Epithelial cell of esophagus (primary cell): ENCODE data around the gene JDP2.

Experiments
- DNase-seq: peaks from one replicate; pipeline ENCODE4 v3.0.0; 2010; ENCODE audit warnings: low read depth
- H3K4me3 ChIP-seq: 2 replicates; pipeline ENCODE4 v1.5.1; 2011; ENCODE audit warnings: mild to moderate bottlenecking, low read length, control low read depth
- TF ChIP-seq, protein P1 (sequence below): IDR thresholded peaks from 2 replicates; pipeline ENCODE4 v1.5.1; 2011; ENCODE audit warnings: low read depth, mild to moderate bottlenecking, low read length, control low read depth, inconsistent platforms; ENCODE audit not compliant: insufficient read depth; ENCODE audit errors: missing control alignments

The JDP2 gene

DNA sequence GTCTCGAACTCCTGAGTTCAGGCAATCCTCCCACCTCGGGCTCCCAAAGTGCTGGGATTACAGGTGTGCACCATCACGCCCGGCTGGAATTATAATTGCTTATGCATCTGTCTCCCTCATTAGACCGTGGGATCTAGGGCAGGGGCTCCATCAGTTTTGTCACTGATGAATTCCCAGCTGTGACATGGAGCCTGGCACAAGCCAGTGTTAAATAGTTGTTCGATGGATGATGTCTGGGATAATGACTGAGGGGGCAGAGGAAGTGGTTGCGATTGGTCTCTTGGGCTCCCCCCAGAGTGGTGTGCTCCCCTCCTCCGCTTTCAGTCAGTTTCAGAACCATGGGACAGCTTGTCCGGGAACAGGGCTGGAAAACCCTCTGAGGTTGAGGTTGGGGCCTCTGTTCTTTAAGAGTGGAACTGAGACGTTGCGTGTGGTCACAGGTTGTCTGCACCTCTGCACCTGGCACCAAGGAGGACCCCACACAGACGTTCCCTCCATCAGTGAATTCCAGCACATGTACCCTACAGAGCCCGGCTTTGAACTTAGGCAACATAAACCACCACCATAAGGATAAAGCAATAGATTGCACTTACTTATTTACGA, 63.7 kb downstream of the JDP2 start:
- no peak for DNase-seq
- TF ChIP-seq, protein P1, sequence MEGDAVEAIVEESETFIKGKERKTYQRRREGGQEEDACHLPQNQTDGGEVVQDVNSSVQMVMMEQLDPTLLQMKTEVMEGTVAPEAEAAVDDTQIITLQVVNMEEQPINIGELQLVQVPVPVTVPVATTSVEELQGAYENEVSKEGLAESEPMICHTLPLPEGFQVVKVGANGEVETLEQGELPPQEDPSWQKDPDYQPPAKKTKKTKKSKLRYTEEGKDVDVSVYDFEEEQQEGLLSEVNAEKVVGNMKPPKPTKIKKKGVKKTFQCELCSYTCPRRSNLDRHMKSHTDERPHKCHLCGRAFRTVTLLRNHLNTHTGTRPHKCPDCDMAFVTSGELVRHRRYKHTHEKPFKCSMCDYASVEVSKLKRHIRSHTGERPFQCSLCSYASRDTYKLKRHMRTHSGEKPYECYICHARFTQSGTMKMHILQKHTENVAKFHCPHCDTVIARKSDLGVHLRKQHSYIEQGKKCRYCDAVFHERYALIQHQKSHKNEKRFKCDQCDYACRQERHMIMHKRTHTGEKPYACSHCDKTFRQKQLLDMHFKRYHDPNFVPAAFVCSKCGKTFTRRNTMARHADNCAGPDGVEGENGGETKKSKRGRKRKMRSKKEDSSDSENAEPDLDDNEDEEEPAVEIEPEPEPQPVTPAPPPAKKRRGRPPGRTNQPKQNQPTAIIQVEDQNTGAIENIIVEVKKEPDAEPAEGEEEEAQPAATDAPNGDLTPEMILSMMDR: no peak
- no peak overlapping the region for H3K4me3 ChIP-seq

DNA sequence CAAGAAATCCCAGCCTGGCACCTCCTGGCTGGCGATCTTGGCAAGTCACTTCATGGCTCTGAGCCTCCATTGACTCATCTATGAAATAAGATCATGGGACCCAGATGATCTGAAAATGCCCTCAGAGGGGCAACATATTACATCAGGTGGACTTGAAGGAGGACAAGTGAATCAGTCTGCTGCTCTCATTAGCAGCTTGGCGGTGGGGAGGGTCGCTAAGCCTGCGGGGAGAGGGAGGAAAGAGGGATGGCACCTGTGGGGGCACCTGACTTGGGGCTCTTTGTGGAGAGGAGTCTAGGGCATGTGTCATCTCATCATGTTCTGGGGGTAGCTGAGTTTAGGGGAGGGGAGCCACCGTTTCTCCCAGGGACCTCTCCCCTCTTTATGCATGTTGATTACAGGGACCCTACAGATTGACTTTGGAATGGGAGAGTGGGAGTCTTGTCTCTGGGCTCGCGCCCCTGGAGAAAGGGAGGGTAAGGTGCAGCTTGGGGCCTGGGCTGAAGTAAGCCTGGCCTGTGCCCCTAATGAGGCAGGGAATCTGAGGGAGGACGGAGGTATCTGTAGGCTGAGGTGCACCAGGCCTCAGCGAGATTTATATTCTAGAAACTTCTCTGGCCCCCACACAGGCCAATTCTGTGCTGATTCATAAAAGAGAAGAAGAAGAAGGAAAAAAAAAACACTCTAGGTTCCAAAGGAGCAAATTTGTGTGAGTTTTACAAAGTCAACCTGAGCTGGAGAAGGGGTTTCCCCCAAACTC, 65.2 kb downstream of the JDP2 start:
- TF ChIP-seq, protein P1: no peak
- no peak for DNase-seq
- no peak overlapping the region for H3K4me3 ChIP-seq

DNA sequence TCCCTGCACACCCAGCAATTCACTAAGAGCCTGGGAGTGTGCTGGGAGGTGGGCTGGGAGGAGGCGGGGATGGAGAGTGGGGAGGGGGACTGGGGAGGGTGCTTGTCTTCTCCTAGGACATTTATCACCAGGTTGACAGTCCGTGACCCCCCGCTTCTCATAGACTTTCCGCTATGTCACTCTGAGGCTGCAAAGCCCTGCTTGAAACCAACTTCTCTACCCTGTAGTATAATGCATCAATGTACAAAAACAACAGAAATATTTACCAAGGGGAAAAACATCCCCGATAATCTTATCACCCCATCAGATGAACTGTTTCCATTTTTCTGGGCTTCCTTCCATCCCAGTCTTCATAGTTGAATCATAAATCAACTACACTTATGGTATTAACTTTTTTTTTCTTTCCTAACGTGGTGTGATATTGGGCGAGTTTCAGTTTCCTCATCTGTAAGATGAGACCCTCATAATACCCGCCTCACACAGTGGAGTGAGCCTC, 65.8 kb downstream of the JDP2 start:
- no peak for DNase-seq
- TF ChIP-seq, protein P1: no peak
- H3K4me3 ChIP-seq: no peak overlapping the region

DNA sequence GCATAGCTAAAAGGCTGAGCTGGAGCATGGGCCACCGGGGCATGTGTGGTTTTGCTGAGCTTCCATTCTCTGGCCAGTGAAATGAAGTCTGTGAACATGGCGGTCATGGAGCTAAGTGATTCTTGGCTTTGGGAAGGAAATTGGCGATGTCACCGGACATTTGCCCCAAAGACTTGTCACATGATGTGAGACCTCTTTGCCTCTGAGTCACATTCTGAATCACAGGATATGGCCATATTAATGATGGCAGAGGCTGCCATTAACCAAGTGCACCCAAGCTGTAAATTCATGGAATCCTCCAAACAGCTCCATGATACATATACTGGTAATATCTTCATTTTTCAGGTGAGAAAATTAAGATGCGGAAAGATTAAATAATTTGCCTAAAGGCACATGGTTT, 67.1 kb downstream of the JDP2 start:
- H3K4me3 ChIP-seq: no peak overlapping the region
- DNase-seq: no peak
- TF ChIP-seq, protein P1: no peak

DNA sequence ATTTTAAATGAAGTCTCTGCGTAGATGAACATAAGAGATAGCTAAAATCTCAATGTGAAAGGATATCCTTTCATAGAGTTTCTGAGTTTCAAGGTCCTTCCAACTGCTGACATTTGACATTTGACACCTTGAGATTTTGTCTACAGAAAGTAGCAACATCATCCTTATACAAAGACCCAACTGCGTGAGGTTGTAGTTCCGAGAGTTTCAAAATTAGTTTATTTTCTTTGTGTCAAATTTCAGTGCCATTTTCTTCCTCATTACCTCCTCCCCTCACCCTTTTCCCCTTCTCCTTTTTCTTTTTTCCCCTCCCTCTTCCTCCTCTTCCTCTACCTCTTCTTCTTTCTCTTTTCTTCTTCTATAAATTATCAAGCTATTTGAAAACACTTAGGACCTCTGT, 67.6 kb downstream of the JDP2 start:
- H3K4me3 ChIP-seq: no peak overlapping the region
- DNase-seq: no peak
- TF ChIP-seq, protein P1: no peak

DNA sequence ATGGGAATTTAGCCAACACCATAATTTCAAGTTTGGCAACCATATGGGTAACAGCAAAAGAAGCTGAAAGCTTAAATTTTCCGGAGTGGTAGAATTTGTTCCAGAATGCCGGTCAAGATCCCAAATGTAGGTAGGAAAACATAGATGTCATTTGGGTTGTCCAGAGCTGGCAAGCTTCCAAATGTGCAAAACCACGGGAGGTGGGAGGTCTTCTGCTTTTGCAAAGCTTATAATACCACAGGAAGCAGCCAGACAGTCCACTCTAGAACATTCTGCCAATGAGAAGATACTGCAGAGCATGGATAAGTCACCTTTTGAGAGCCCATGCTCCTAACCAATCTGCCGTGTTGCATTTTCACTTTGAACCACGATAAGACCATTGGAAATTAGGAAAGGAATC, 68.1 kb downstream of the JDP2 start:
- no peak overlapping the region for H3K4me3 ChIP-seq
- DNase-seq: no peak
- TF ChIP-seq, protein P1: no peak
